Fibroblast of lung (primary cell): ENCODE results near the gene MBNL1. TPM values are rescaled to one million over a fixed set of nuclear protein-coding genes. Genes with fewer than 3 reads are reported as not detected.
"Not testable (repeated sequence)": the region's sequence is repeated elsewhere in the genome, so short reads cannot be mapped to it uniquely, and the experiment has no call there.

Experiments used
- DNase-seq, 2 donors: peaks; one replicate each; pipeline versions ENCODE4 v3.0.0 to v3.0.0-alpha.2; 2010; ENCODE audit warnings: low read depth in 2 of 2
- H2AFZ ChIP-seq: 2 replicates; pipeline ENCODE4 v1.5.1; 2012; ENCODE audit warnings: low read length, control low read depth, inconsistent platforms
- H3K27ac ChIP-seq: 2 replicates; pipeline ENCODE4 v1.5.1; 2011; ENCODE audit warnings: low read length, control low read depth; ENCODE audit not compliant: insufficient read depth
- H3K27me3 ChIP-seq: 2 replicates; pipeline ENCODE4 v1.5.1; 2011; ENCODE audit warnings: mild to moderate bottlenecking, low read length; ENCODE audit not compliant: control insufficient read depth, insufficient read depth
- H3K36me3 ChIP-seq: 2 replicates; pipeline ENCODE4 v1.5.1; 2011; ENCODE audit warnings: low read length; ENCODE audit not compliant: control insufficient read depth, insufficient read depth
- H3K4me1 ChIP-seq: 2 replicates; pipeline ENCODE4 v1.5.1; 2011; ENCODE audit warnings: low read length; ENCODE audit not compliant: control insufficient read depth, insufficient read depth; ENCODE audit errors: extremely low read depth
- H3K4me2 ChIP-seq: 2 replicates; pipeline ENCODE4 v1.5.1; 2011; ENCODE audit warnings: low read length, control low read depth; ENCODE audit not compliant: insufficient read depth; ENCODE audit errors: extremely low read depth
- H3K4me3 ChIP-seq, 4 experiments: fragments of 200-600 bp in 1 of 4; sonication (generic) in 1 of 4; replicated peaks in 1 of 4; 2 replicates each; pipeline ENCODE4 v1.5.1; 2011 to 2016; ENCODE audit warnings: low read length in 4 of 4, low read depth in 3 of 4, mild to moderate bottlenecking in 3 of 4, control low read depth in 2 of 4, inconsistent platforms in 1 of 4, mixed read lengths in 1 of 4; ENCODE audit not compliant: insufficient read depth in 1 of 4; ENCODE audit errors: control extremely low read depth in 1 of 4
- H3K79me2 ChIP-seq: 2 replicates; pipeline ENCODE4 v1.5.1; 2012; ENCODE audit warnings: mild to moderate bottlenecking, low read length, inconsistent platforms; ENCODE audit not compliant: control insufficient read depth, insufficient read depth
- H3K9ac ChIP-seq: 2 replicates; pipeline ENCODE4 v1.5.1; 2011; ENCODE audit warnings: mild to moderate bottlenecking, low read length, control low read depth; ENCODE audit not compliant: insufficient read depth
- H3K9me3 ChIP-seq: 2 replicates; pipeline ENCODE4 v1.5.1; 2012; ENCODE audit warnings: low read depth, low read length; ENCODE audit not compliant: control insufficient read depth, insufficient read depth
- H4K20me1 ChIP-seq: 2 replicates; pipeline ENCODE4 v1.5.1; 2011; ENCODE audit warnings: low read length; ENCODE audit not compliant: control insufficient read depth, insufficient read depth; ENCODE audit errors: extremely low read depth
- CTCF ChIP-seq, 2 donors: IDR thresholded peaks in 1 of 2; conservative IDR thresholded peaks in 1 of 2; 1 replicate in 1 of 2; 2 replicates in 1 of 2; pipeline ENCODE4 v1.5.1; 2011 to 2012; ENCODE audit warnings: low read length in 2 of 2, control low read depth in 1 of 2, inconsistent platforms in 1 of 2, low read depth in 1 of 2, mild to moderate bottlenecking in 1 of 2
- EZH2 ChIP-seq: IDR thresholded peaks from 2 replicates; pipeline ENCODE4 v1.5.1; 2012; ENCODE audit warnings: low read length, control low read depth, mild to moderate bottlenecking; ENCODE audit errors: missing control alignments
- polyA plus RNA-seq, 2 donors: library from polyadenylated mRNA; depleted of rRNA in 1 of 2; stranded (reverse) in 1 of 2; unstranded in 1 of 2; fragments of >200 nt; gene quantifications; 2 replicates each; pipeline ENCODE4 v1.2.1, GENCODE V29; 2011 to 2012; ENCODE audit warnings: missing spikeins in 1 of 2
- total RNA-seq: library from RNA; depleted of rRNA; stranded (reverse); fragments of >200 nt; gene quantifications from 2 replicates; pipeline ENCODE4 v1.2.1, GENCODE V29; 2014

MBNL1 gene
- total and polyA plus RNA-seq, 2 donors (not counting 1 experiment from before 2014, with no cell fraction given): 150 to 213 TPM

DNA sequence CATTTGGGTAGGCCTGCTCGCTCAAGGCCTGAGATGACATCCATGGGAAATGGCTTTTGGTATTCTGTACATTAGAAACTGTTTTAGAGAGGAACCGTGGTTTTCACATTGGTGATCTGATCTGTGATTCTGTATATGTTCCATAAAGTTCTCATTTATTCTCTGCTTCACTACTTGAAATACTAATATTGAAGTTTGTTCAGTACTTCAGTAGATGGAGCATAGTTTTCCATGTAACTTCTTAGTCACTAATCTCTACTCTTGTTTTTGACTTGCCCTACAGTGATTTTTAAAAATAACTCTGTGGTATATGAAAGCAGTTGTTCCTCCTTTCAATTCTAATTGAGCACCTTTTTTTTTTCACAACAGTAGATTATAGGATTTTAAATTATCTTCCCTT is 66.5 kb downstream of the MBNL1 start:
- no peak overlapping the region for H3K27ac ChIP-seq
- H3K4me1 ChIP-seq: no peaks in the 10 kb centered on the region
- no peak overlapping the region for H3K4me2 ChIP-seq
- peaks cover 82% of the 10 kb centered on the region for H3K79me2 ChIP-seq
- no peak for TF ChIP-seq CTCF (conservative IDR thresholded peaks at IDR 0.05 in 1 of 2, IDR thresholded peaks at IDR 0.05 in 1 of 2; ENCODE audit: low read depth in 1 of 2, low read length in 2 of 2)
- H3K36me3 ChIP-seq: no peaks in the 10 kb centered on the region
- no peak for DNase-seq
- no peaks in the 10 kb centered on the region for H4K20me1 ChIP-seq
- no peak overlapping the region for H3K9ac ChIP-seq
- no peaks in the 10 kb centered on the region for H3K27me3 ChIP-seq
- no peaks in the 10 kb centered on the region for H3K9me3 ChIP-seq
- no peak overlapping the region for H2AFZ ChIP-seq
- H3K4me3 ChIP-seq: no peak overlapping the region

DNA sequence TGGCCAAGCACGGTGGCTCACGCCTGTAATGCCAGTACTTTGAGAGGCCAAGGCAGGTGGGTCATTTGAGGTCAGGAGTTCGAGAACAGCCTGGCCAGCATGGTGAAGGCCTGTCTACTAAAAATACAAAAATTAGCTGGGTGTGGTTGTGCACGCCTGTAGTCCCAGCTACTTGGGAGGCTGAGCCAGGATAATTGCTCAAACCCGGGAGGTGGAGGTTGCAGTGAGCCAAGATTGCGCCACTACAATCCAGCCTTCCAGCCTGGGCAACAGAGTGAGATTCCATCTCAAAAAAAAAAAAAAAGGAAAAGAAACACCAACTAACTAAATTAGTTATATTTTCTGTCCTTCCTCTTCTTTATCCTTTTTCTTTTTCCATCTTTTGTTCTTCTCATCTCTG is 68.6 kb downstream of the MBNL1 start:
- H3K9ac ChIP-seq: not testable (repeated sequence)
- peaks cover 78% of the 10 kb centered on the region for H3K79me2 ChIP-seq

GRCh38 chr3:152338159-152338720 is 69.5 kb downstream of the MBNL1 start:
- Histone ChIP-seq H3K4me3 (no peak overlapping the region), H3K4me2 (no peak overlapping the region), H4K20me1 (no peaks in the 10 kb centered on the region), H3K9ac (no peak overlapping the region), H3K79me2 (peaks cover 74% of the 10 kb centered on the region), H3K27me3 (no peaks in the 10 kb centered on the region), H3K36me3 (peaks cover 1% of the 10 kb centered on the region), H3K4me1 (no peaks in the 10 kb centered on the region), H3K27ac (no peak overlapping the region), H3K9me3 (no peaks in the 10 kb centered on the region), H2AFZ (no peak overlapping the region)
- no peak for TF ChIP-seq CTCF (conservative IDR thresholded peaks at IDR 0.05 in 1 of 2, IDR thresholded peaks at IDR 0.05 in 1 of 2; ENCODE audit: low read depth in 1 of 2, low read length in 2 of 2)
- TF ChIP-seq EZH2: no peak
- DNase-seq: no peak

More for the DNA sequence above, 68.6 kb downstream of the MBNL1 start:
- H3K4me2 ChIP-seq, H3K4me1 ChIP-seq, DNase-seq, H3K27ac ChIP-seq, H4K20me1 ChIP-seq, H2AFZ ChIP-seq, H3K27me3 ChIP-seq, H3K4me3 ChIP-seq, H3K36me3 ChIP-seq, H3K9me3 ChIP-seq: not testable (repeated sequence)
